GM23338 (cell line): ENCODE measurements around the gene AGO4. TPM values are rescaled to one million over a fixed set of nuclear protein-coding genes. Genes with fewer than 3 reads are reported as not detected.

Experiments used
- ATAC-seq: fragments of 200-7000 bp; cut with Tn5 transposase; 3 replicates; pipeline ENCODE4 v1.9.1; 2020
- DNase-seq: peaks from one replicate; pipeline ENCODE4 v3.0.0-alpha.2; 2015; ENCODE audit warnings: low spot score
- H2AFZ ChIP-seq: fragments of 200-600 bp; sonication (generic); 2 replicates; pipeline ENCODE4 v1.8.0; 2016; ENCODE audit warnings: antibody characterized with exemption, mild to moderate bottlenecking, moderate library complexity
- H3F3A ChIP-seq: fragments of 200-600 bp; sonication (generic); replicated peaks from 2 replicates; pipeline ENCODE4 v1.8.0; 2017; ENCODE audit warnings: antibody characterized with exemption, mixed run types, low read depth
- H3K27ac ChIP-seq: fragments of 200-600 bp; sonication (generic); 2 replicates; pipeline ENCODE4 v1.6.1; 2016; ENCODE audit warnings: low read depth
- H3K27me3 ChIP-seq: fragments of 200-600 bp; sonication (generic); 2 replicates; pipeline ENCODE4 v1.8.0; 2016; ENCODE audit warnings: mild to moderate bottlenecking, mixed run types, moderate library complexity; ENCODE audit not compliant: insufficient read depth
- H3K36me3 ChIP-seq: fragments of 200-600 bp; sonication (generic); 2 replicates; pipeline ENCODE4 v1.8.0; 2016; ENCODE audit warnings: mild to moderate bottlenecking; ENCODE audit not compliant: insufficient read depth
- H3K4me1 ChIP-seq: fragments of 200-600 bp; sonication (generic); 2 replicates; pipeline ENCODE4 v1.8.0; 2016; ENCODE audit warnings: mild to moderate bottlenecking, moderate library complexity; ENCODE audit not compliant: insufficient read depth
- H3K4me2 ChIP-seq: fragments of 200-600 bp; sonication (generic); 2 replicates; pipeline ENCODE4 v1.7.1; 2017; ENCODE audit warnings: mixed run types
- H3K4me3 ChIP-seq: fragments of 200-600 bp; sonication (generic); 2 replicates; pipeline ENCODE4 v1.6.1; 2016; ENCODE audit warnings: mixed run types
- H3K79me2 ChIP-seq: fragments of 200-600 bp; sonication (generic); replicated peaks from 2 replicates; pipeline ENCODE4 v1.8.0; 2017; ENCODE audit warnings: mild to moderate bottlenecking; ENCODE audit not compliant: insufficient read depth
- H3K9me2 ChIP-seq: fragments of 200-600 bp; sonication (generic); 2 replicates; pipeline ENCODE4 v1.8.0; 2017; ENCODE audit not compliant: insufficient read depth
- H4K20me1 ChIP-seq: fragments of 200-600 bp; sonication (generic); replicated peaks from 2 replicates; pipeline ENCODE4 v1.8.0; 2017; ENCODE audit warnings: mild to moderate bottlenecking; ENCODE audit not compliant: insufficient read depth
- H3K27ac Mint-ChIP-seq: 2 replicates; pipeline ENCODE4 v1.8.0; 2020; ENCODE audit warnings: inconsistent platforms, mild to moderate bottlenecking, moderate library complexity, mixed read lengths
- H3K27me3 Mint-ChIP-seq: 3 replicates; pipeline ENCODE4 v1.8.0; 2022; ENCODE audit warnings: low read depth, mild to moderate bottlenecking, moderate library complexity, mixed read lengths, inconsistent platforms; ENCODE audit not compliant: insufficient read depth, poor library complexity
- H3K36me3 Mint-ChIP-seq: 3 replicates; pipeline ENCODE4 v1.8.0; 2021; ENCODE audit warnings: low read depth, mild to moderate bottlenecking, inconsistent platforms, moderate library complexity, mixed read lengths
- H3K4me1 Mint-ChIP-seq: 3 replicates; pipeline ENCODE4 v1.8.0; 2020; ENCODE audit warnings: mild to moderate bottlenecking, inconsistent platforms, mixed read lengths
- H3K4me3 Mint-ChIP-seq: 3 replicates; pipeline ENCODE4 v1.8.0; 2021; ENCODE audit warnings: moderate library complexity, mild to moderate bottlenecking, inconsistent platforms, mixed read lengths
- H3K9me3 Mint-ChIP-seq: 3 replicates; pipeline ENCODE4 v1.8.0; 2020; ENCODE audit warnings: moderate library complexity, mild to moderate bottlenecking, inconsistent platforms, mixed read lengths
- CREB1 ChIP-seq: fragments of 250-450 bp; sonication (Bioruptor Pico); IDR thresholded peaks from 2 replicates; pipeline ENCODE4 v1.5.0; 2020; ENCODE audit warnings: low read depth, mild to moderate bottlenecking, moderate library complexity
- EZH2 ChIP-seq: fragments of 200-600 bp; sonication (generic); IDR thresholded peaks from one replicate; pipeline ENCODE4 v1.8.0; 2017; ENCODE audit warnings: antibody characterized with exemption, mild to moderate bottlenecking, low read depth; ENCODE audit not compliant: unreplicated experiment
- EZH2phosphoT487 ChIP-seq: fragments of 200-600 bp; sonication (generic); IDR thresholded peaks from one replicate; pipeline ENCODE4 v1.8.1; 2018; ENCODE audit warnings: antibody characterized with exemption; ENCODE audit not compliant: unreplicated experiment
- JUNB ChIP-seq: IDR thresholded peaks from one replicate; pipeline ENCODE4 v1.6.1; 2016; ENCODE audit warnings: antibody characterized with exemption; ENCODE audit not compliant: unreplicated experiment
- NANOG ChIP-seq: IDR thresholded peaks from 2 replicates; pipeline ENCODE4 v1.6.1; 2016; ENCODE audit warnings: antibody characterized with exemption, borderline replicate concordance
- POLR2AphosphoS5 ChIP-seq: IDR thresholded peaks from 2 replicates; pipeline ENCODE4 v1.6.1; 2016; ENCODE audit warnings: antibody characterized with exemption, low read depth
- STAT1 ChIP-seq: IDR thresholded peaks from one replicate; pipeline ENCODE4 v1.6.1; 2016; ENCODE audit warnings: antibody characterized with exemption; ENCODE audit not compliant: unreplicated experiment
- ZNF114 ChIP-seq: fragments of 250-450 bp; sonication (Bioruptor Pico); IDR thresholded peaks from 2 replicates; pipeline ENCODE4 v1.5.0; 2020; ENCODE audit warnings: mild to moderate bottlenecking, moderate library complexity
- ZNF331 ChIP-seq: fragments of 250-450 bp; sonication (Bioruptor Pico); IDR thresholded peaks from 2 replicates; pipeline ENCODE4 v1.5.0; 2020; ENCODE audit warnings: low read depth, mild to moderate bottlenecking, moderate library complexity
- polyA plus RNA-seq: library from polyadenylated mRNA; unstranded; fragments of >200 nt; fragmentation: Nextera tagmentation; extraction: Ambion mirVana; gene quantifications from 2 replicates; pipeline ENCODE4 v1.2.1, GENCODE V29; 2016
- total RNA-seq: library from RNA; depleted of rRNA; stranded (reverse); fragments of >200 nt; shearing (Covaris generic); gene quantifications from 2 replicates; pipeline ENCODE4 v1.2.3, GENCODE V29; 2014
- TF ChIP-seq, protein P1 (sequence below): IDR thresholded peaks from 2 replicates; pipeline ENCODE4 v1.6.1; 2016; ENCODE audit warnings: antibody characterized with exemption
- TF ChIP-seq, protein P2 (sequence below), 2 experiments: fragments of 200-600 bp in 1 of 2; sonication (generic) in 1 of 2; conservative IDR thresholded peaks; 2 replicates each; pipeline versions ENCODE4 v1.5.1 to v1.6.1; 2016 to 2017; ENCODE audit warnings: antibody characterized with exemption in 2 of 2, low read depth in 2 of 2, mild to moderate bottlenecking in 2 of 2, moderate library complexity in 1 of 2
- TF ChIP-seq, protein P3 (sequence below): fragments of 250-450 bp; sonication (Bioruptor Pico); IDR thresholded peaks from 2 replicates; pipeline ENCODE4 v1.5.0; 2020; ENCODE audit warnings: mild to moderate bottlenecking, moderate library complexity
- TF ChIP-seq, protein P4 (sequence below): IDR thresholded peaks from one replicate; pipeline ENCODE4 v1.6.1; 2018; ENCODE audit warnings: antibody characterized with exemption; ENCODE audit not compliant: unreplicated experiment

AGO4 gene
- total and polyA plus RNA-seq, 2 experiments from 2014 or later = 1.7 to 9.7 TPM

DNA sequence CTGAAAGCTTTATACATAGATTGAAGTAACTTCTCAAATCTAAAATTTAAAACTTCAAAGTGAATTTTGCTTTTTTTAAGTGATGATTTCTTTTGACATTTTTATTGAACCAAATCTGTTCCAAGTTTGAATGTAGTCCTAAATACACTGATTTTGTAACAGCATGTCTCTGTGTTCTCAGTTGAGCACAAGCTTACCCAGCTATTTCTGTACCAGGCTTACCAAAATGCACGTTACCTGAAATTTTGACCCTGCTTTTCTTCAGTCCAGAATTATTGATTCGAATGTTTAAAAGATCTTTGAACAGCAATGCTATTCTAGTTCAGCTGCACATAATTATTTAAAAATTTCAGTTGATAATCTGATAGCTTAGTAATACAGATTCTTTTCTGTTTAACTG is 25.6 kb downstream of the AGO4 start:
- Mint-ChIP-seq H3K4me3 (no peak overlapping the region), H3K36me3 (peaks cover 28% of the 10 kb centered on the region), H3K27ac (no peak overlapping the region), H3K27me3 (no peaks in the 10 kb centered on the region), H3K4me1 (no peaks in the 10 kb centered on the region), H3K9me3 (no peaks in the 10 kb centered on the region; the same call in 2 of the 3 replicates)
- ATAC-seq (no peak), DNase-seq (no peak)
- Histone ChIP-seq H2AFZ (no peak overlapping the region), H3K9me2 (no peaks in the 10 kb centered on the region), H3F3A (no peaks in the 10 kb centered on the region), H3K27me3 (no peaks in the 10 kb centered on the region), H3K4me3 (no peak overlapping the region), H3K4me1 (no peaks in the 10 kb centered on the region), H3K27ac (no peak overlapping the region), H3K36me3 (peaks cover 6% of the 10 kb centered on the region; the same call in 1 of the 2 replicates), H4K20me1 (0 out of 2 replicates have a peak, but pooled peaks cover 4% of the 10 kb centered on the region), H3K79me2 (no peaks in the 10 kb centered on the region), H3K4me2 (no peak overlapping the region)
- TF ChIP-seq STAT1 (no peak), ZNF114 (no peak), POLR2AphosphoS5 (no peak), CREB1 (no peak), EZH2 (no peak), NANOG (no peak), JUNB (no peak), ZNF331 (CRISPR knock-in tag) (no peak), EZH2phosphoT487 (no peak)
- TF ChIP-seq, protein P1, sequence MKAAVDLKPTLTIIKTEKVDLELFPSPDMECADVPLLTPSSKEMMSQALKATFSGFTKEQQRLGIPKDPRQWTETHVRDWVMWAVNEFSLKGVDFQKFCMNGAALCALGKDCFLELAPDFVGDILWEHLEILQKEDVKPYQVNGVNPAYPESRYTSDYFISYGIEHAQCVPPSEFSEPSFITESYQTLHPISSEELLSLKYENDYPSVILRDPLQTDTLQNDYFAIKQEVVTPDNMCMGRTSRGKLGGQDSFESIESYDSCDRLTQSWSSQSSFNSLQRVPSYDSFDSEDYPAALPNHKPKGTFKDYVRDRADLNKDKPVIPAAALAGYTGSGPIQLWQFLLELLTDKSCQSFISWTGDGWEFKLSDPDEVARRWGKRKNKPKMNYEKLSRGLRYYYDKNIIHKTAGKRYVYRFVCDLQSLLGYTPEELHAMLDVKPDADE = no peak
- TF ChIP-seq, protein P2, sequence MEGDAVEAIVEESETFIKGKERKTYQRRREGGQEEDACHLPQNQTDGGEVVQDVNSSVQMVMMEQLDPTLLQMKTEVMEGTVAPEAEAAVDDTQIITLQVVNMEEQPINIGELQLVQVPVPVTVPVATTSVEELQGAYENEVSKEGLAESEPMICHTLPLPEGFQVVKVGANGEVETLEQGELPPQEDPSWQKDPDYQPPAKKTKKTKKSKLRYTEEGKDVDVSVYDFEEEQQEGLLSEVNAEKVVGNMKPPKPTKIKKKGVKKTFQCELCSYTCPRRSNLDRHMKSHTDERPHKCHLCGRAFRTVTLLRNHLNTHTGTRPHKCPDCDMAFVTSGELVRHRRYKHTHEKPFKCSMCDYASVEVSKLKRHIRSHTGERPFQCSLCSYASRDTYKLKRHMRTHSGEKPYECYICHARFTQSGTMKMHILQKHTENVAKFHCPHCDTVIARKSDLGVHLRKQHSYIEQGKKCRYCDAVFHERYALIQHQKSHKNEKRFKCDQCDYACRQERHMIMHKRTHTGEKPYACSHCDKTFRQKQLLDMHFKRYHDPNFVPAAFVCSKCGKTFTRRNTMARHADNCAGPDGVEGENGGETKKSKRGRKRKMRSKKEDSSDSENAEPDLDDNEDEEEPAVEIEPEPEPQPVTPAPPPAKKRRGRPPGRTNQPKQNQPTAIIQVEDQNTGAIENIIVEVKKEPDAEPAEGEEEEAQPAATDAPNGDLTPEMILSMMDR (conservative IDR thresholded peaks at IDR 0.05; ENCODE audit: low read depth in 2 of 2) = no peak
- TF ChIP-seq, protein P3, sequence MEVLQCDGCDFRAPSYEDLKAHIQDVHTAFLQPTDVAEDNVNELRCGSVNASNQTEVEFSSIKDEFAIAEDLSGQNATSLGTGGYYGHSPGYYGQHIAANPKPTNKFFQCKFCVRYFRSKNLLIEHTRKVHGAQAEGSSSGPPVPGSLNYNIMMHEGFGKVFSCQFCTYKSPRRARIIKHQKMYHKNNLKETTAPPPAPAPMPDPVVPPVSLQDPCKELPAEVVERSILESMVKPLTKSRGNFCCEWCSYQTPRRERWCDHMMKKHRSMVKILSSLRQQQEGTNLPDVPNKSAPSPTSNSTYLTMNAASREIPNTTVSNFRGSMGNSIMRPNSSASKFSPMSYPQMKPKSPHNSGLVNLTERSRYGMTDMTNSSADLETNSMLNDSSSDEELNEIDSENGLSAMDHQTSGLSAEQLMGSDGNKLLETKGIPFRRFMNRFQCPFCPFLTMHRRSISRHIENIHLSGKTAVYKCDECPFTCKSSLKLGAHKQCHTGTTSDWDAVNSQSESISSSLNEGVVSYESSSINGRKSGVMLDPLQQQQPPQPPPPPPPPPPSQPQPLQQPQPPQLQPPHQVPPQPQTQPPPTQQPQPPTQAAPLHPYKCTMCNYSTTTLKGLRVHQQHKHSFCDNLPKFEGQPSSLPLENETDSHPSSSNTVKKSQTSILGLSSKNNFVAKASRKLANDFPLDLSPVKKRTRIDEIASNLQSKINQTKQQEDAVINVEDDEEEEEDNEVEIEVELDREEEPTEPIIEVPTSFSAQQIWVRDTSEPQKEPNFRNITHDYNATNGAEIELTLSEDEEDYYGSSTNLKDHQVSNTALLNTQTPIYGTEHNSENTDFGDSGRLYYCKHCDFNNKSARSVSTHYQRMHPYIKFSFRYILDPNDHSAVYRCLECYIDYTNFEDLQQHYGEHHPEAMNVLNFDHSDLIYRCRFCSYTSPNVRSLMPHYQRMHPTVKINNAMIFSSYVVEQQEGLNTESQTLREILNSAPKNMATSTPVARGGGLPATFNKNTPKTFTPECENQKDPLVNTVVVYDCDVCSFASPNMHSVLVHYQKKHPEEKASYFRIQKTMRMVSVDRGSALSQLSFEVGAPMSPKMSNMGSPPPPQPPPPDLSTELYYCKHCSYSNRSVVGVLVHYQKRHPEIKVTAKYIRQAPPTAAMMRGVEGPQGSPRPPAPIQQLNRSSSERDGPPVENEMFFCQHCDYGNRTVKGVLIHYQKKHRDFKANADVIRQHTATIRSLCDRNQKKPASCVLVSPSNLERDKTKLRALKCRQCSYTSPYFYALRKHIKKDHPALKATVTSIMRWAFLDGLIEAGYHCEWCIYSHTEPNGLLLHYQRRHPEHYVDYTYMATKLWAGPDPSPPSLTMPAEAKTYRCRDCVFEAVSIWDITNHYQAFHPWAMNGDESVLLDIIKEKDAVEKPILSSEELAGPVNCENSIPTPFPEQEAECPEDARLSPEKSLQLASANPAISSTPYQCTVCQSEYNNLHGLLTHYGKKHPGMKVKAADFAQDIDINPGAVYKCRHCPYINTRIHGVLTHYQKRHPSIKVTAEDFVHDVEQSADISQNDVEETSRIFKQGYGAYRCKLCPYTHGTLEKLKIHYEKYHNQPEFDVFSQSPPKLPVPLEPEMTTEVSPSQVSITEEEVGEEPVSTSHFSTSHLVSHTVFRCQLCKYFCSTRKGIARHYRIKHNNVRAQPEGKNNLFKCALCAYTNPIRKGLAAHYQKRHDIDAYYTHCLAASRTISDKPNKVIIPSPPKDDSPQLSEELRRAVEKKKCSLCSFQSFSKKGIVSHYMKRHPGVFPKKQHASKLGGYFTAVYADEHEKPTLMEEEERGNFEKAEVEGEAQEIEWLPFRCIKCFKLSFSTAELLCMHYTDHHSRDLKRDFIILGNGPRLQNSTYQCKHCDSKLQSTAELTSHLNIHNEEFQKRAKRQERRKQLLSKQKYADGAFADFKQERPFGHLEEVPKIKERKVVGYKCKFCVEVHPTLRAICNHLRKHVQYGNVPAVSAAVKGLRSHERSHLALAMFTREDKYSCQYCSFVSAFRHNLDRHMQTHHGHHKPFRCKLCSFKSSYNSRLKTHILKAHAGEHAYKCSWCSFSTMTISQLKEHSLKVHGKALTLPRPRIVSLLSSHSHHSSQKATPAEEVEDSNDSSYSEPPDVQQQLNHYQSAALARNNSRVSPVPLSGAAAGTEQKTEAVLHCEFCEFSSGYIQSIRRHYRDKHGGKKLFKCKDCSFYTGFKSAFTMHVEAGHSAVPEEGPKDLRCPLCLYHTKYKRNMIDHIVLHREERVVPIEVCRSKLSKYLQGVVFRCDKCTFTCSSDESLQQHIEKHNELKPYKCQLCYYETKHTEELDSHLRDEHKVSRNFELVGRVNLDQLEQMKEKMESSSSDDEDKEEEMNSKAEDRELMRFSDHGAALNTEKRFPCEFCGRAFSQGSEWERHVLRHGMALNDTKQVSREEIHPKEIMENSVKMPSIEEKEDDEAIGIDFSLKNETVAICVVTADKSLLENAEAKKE (CRISPR knock-in tag) = no peak
- TF ChIP-seq, protein P4, sequence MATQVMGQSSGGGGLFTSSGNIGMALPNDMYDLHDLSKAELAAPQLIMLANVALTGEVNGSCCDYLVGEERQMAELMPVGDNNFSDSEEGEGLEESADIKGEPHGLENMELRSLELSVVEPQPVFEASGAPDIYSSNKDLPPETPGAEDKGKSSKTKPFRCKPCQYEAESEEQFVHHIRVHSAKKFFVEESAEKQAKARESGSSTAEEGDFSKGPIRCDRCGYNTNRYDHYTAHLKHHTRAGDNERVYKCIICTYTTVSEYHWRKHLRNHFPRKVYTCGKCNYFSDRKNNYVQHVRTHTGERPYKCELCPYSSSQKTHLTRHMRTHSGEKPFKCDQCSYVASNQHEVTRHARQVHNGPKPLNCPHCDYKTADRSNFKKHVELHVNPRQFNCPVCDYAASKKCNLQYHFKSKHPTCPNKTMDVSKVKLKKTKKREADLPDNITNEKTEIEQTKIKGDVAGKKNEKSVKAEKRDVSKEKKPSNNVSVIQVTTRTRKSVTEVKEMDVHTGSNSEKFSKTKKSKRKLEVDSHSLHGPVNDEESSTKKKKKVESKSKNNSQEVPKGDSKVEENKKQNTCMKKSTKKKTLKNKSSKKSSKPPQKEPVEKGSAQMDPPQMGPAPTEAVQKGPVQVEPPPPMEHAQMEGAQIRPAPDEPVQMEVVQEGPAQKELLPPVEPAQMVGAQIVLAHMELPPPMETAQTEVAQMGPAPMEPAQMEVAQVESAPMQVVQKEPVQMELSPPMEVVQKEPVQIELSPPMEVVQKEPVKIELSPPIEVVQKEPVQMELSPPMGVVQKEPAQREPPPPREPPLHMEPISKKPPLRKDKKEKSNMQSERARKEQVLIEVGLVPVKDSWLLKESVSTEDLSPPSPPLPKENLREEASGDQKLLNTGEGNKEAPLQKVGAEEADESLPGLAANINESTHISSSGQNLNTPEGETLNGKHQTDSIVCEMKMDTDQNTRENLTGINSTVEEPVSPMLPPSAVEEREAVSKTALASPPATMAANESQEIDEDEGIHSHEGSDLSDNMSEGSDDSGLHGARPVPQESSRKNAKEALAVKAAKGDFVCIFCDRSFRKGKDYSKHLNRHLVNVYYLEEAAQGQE = no peak
